GM10266 (cell line): ENCODE results near the gene XRCC6.
A peak's percentile ranks its signal among the peaks of the same experiment; 100 is the strongest.
"Not testable (repeated sequence)": the region's sequence is repeated elsewhere in the genome, so short reads cannot be mapped to it uniquely, and the experiment has no call there.

ENCODE experiments used
- DNase-seq: peaks from one replicate; pipeline ENCODE4 v3.0.0; 2012; ENCODE audit errors: extremely low spot score
- CTCF ChIP-seq: IDR thresholded peaks from 2 replicates; pipeline ENCODE4 v1.5.1; 2012; ENCODE audit warnings: mild to moderate bottlenecking, low read depth; ENCODE audit not compliant: control insufficient read depth, insufficient read depth; ENCODE audit errors: missing control alignments

Gene XRCC6

GRCh38 chr22:41621099-41621910 lies at the start of gene XRCC6:
Gene XRCC6 (plus strand): TSS chr22:41621295. CDS start chr22:41622005, 710 bp downstream.
- peak; percentile 10 for TF ChIP-seq CTCF
- peak; percentile 100 for DNase-seq

GRCh38 chr22:41571786-41572185 lies 49.3 kb upstream of the XRCC6 start:
- TF ChIP-seq CTCF = no peak
- DNase-seq = no peak

- DNase-seq = not testable (repeated sequence)
Measured at GRCh38 chr22:41572305-41572704, 48.8 kb upstream of the XRCC6 start.

GRCh38 chr22:41573677-41574076 lies 47.4 kb upstream of the XRCC6 start:
- TF ChIP-seq CTCF = no peak
- no peak for DNase-seq

- no peak for TF ChIP-seq CTCF
- DNase-seq = no peak
Measured at GRCh38 chr22:41574847-41575381, 46.2 kb upstream of the XRCC6 start.

GRCh38 chr22:41575533-41575932 lies 45.6 kb upstream of the XRCC6 start:
- no peak for TF ChIP-seq CTCF
- DNase-seq = no peak

- peak; percentile 62 for DNase-seq
- peak; percentile 68 for TF ChIP-seq CTCF
Measured at GRCh38 chr22:41576877-41577276, 44.2 kb upstream of the XRCC6 start.
